ENCODE measurements around the gene ADAMTS17. TPM values are rescaled to one million over a fixed set of nuclear protein-coding genes. Genes with fewer than 3 reads are reported as not detected.

ADAMTS17 gene
- total and polyA plus RNA-seq, 9 of the 15 experiments (the other 6 are each of a cell fraction or from before 2014, with no cell fraction given), result 0.01 to 0.14 (median 0.07) TPM; not detected in 6

- no peak overlapping the region for H3K4me2 ChIP-seq (ENCODE audit: insufficient read depth, low read length)
- intact Hi-C loops (cut with micrococcal nuclease), result no loop called here
- no peaks in the 10 kb centered on the region for H4K20me1 ChIP-seq (replicated peaks; ENCODE audit: control insufficient read depth, insufficient read depth, low read length)
- H3K9ac ChIP-seq (ENCODE audit: insufficient read depth in 1 of 2, low read depth in 2 of 2, low read length in 2 of 2), result no peak overlapping the region
- CTCF ChIA-PET (ENCODE audit: low intra/inter-chr PET ratio), result no interaction called here
- H3K79me2 ChIP-seq (ENCODE audit: control insufficient read depth, insufficient read depth, low read length), result no peaks in the 10 kb centered on the region
- DNase-seq (ENCODE audit: extremely low read depth in 1 of 4, low spot score in 3 of 4), result no peak
- H3K27me3 ChIP-seq (ENCODE audit: control insufficient read depth in 2 of 2, insufficient read depth in 2 of 2, low read length in 2 of 2), result peaks cover 5 to 29% of the 10 kb centered on the region in 2 experiments; a peak in 3 of 5 replicates
- no peak for FAIRE-seq
- no peaks in the 10 kb centered on the region; a peak in 1 of 5 replicates for H3K4me1 ChIP-seq (replicated peaks in 1 of 2; ENCODE audit: control insufficient read depth in 2 of 2, insufficient read depth in 2 of 2, low read length in 2 of 2)
- 1% methylated on average over 13 of the region's 13 CpGs for WGBS (ENCODE audit: insufficient coverage, low coverage, missing lambda C conversion rate)
- H3K27ac ChIP-seq (ENCODE audit: extremely low read depth, low read depth, low read length), result no peak overlapping the region
- no peaks in the 10 kb centered on the region for H3K36me3 ChIP-seq (ENCODE audit: control insufficient read depth, insufficient read depth, low read length)
- POLR2A ChIA-PET, result interaction anchor here (0.6 kb wide), 1 partner anchor 73 kb away, joined by 3 read pairs; no protein-coding TSS in a partner anchor
- no peaks in the 10 kb centered on the region for H3K9me1 ChIP-seq (ENCODE audit: control insufficient read depth, insufficient read depth, low read length)
- no peak overlapping the region for H3K4me3 ChIP-seq
- in situ Hi-C loops (cut with MboI), result no loop called here
- BruUV-seq (replicated peaks), result no TSS peak
- H2AFZ ChIP-seq (ENCODE audit: low read depth, low read length), result no peak overlapping the region
- no peaks in the 10 kb centered on the region for H3K9me3 ChIP-seq (replicated peaks; ENCODE audit: control insufficient read depth, insufficient read depth, low read depth, low read length)
- no peak for ATAC-seq
- TF ChIP-seq PRPF4 (IDR thresholded peaks at IDR 0.05; ENCODE audit: insufficient read depth, low read depth, low read length, poor library complexity, severe bottlenecking) (no peak), GTF3C2 (IDR thresholded peaks at IDR 0.05; ENCODE audit: borderline replicate concordance, extremely low read depth, insufficient read length) (no peak), ZNF830 (CRISPR knock-in tag; IDR thresholded peaks at IDR 0.05) (no peak), HMGXB4 (CRISPR knock-in tag; IDR thresholded peaks at IDR 0.05) (no peak), BCLAF1 (IDR thresholded peaks at IDR 0.05; ENCODE audit: borderline replicate concordance in 1 of 2, control insufficient read depth in 1 of 2, low read depth in 2 of 2, low read length in 1 of 2) (no peak), ZNF695 (CRISPR knock-in tag; IDR thresholded peaks at IDR 0.05) (no peak), CBX8 (IDR thresholded peaks at IDR 0.05; ENCODE audit: borderline replicate concordance, extremely low read depth, low read depth, low read length, poor library complexity, severe bottlenecking) (no peak), BRD9 (IDR thresholded peaks at IDR 0.05; ENCODE audit: low read depth, partially characterized antibody) (no peak), NR1H2 (CRISPR knock-in tag; IDR thresholded peaks at IDR 0.05) (no peak), TSC22D4 (tag; IDR thresholded peaks at IDR 0.05) (no peak)
Measured at GRCh38 chr15:100093211-100094126, 248.3 kb downstream of the ADAMTS17 start.
